ENCODE results near the gene TREH.
A peak's percentile ranks its signal among the peaks of the same experiment; 100 is the strongest.

TREH gene

DNA sequence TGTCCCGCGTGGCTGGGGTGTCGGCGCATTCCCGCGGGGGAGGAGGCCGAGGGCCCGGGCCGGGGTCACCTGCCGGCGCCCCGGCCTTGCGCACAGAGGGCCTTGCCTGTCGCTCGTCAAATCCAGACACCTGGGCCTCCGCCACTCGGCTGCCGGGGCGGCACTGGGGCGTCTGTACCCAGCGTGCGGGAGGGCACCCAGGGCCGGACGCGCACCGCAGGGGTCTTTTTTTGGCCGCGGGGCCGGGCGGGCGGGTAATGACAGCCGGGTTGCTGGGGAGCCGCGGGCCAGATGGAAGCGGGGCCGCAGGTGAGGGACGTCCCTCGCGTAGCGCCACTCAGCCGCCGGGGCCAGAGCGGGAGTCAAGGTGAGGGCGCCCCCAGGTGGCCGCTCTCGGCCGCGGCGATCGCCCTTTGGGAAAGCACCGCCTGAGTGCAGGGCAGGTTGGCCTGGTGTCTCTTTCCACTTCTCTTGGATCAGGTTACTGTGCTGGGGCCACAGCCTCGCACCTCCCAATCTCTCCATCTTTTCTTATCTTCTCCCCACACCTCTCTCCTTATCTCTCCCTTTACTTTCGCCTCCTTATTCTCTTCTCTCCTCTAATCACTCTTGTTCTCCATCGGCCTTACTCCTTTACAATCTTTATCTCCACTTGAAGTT lies 68.5 kb downstream of the TREH start:
- DNase-seq (ENCODE audit: insufficient read length) (peak; percentile 59), FAIRE-seq (peak; percentile 84)
- TF ChIP-seq POLR2A (IDR thresholded peaks at IDR 0.05; ENCODE audit: low read depth, low read length), result no peak
- TF ChIP-seq POLR2AphosphoS5 (IDR thresholded peaks at IDR 0.05; ENCODE audit: low read depth, low read length), result no peak

DNA sequence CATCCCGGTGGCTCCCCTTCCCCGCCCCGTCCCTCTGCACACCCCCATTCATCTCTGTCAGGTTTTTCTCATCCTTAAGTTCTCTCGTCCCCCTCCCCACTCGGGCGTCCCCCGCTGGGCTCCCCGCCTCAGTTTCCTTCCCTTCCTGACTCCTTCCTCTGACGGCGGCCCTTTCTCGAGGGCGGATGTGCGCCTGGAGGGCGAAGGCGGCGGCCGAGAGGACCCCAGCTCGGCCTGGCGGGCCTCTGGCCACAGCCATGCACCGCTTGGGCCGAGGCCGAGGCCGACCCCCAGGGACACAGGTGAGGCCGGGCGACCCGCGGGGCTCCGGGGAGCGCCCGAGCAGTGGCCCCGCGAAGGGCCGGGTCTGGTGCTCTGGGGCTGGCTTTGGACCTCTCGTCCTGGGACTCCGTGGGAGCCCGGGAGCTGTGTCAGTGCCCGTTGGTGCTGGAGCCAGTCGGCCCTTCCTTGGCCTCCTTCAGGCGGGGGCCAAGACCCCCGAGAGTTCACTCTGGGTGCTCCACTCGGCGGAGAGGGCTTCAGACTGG lies 69.2 kb downstream of the TREH start:
- FAIRE-seq, result no peak
- no peak for DNase-seq (ENCODE audit: insufficient read length)
- no peak for TF ChIP-seq POLR2AphosphoS5 (IDR thresholded peaks at IDR 0.05; ENCODE audit: low read depth, low read length)
- no peak for TF ChIP-seq TAF1 (IDR thresholded peaks at IDR 0.05; ENCODE audit: borderline replicate concordance, low read depth, low read length)
- TF ChIP-seq POLR2A (IDR thresholded peaks at IDR 0.05; ENCODE audit: low read depth, low read length), result no peak

- FAIRE-seq (no peak), DNase-seq (ENCODE audit: insufficient read length) (no peak)
- TF ChIP-seq POLR2A (IDR thresholded peaks at IDR 0.05; ENCODE audit: low read depth, low read length) (no peak), POLR2AphosphoS5 (IDR thresholded peaks at IDR 0.05; ENCODE audit: low read depth, low read length) (no peak), TAF1 (IDR thresholded peaks at IDR 0.05; ENCODE audit: borderline replicate concordance, low read depth, low read length) (no peak)
Measured at GRCh38 chr11:118609380-118610224, 69.8 kb downstream of the TREH start.

- no peak for TF ChIP-seq POLR2A (IDR thresholded peaks at IDR 0.05; ENCODE audit: low read depth, low read length)
- no peak for TF ChIP-seq POLR2AphosphoS5 (IDR thresholded peaks at IDR 0.05; ENCODE audit: low read depth, low read length)
- TF ChIP-seq TAF1 (IDR thresholded peaks at IDR 0.05; ENCODE audit: borderline replicate concordance, low read depth, low read length), result no peak
- no peak for DNase-seq (ENCODE audit: insufficient read length)
- FAIRE-seq, result peak; percentile 87
Measured at GRCh38 chr11:118608360-118609227, 70.9 kb downstream of the TREH start.

- TF ChIP-seq POLR2AphosphoS5 (IDR thresholded peaks at IDR 0.05; ENCODE audit: low read depth, low read length) (no peak), POLR2A (IDR thresholded peaks at IDR 0.05; ENCODE audit: low read depth, low read length) (no peak), TAF1 (IDR thresholded peaks at IDR 0.05; ENCODE audit: borderline replicate concordance, low read depth, low read length) (no peak)
- DNase-seq (ENCODE audit: insufficient read length), result no peak
- FAIRE-seq, result peak; percentile 76
Measured at GRCh38 chr11:118607401-118608359, 71.8 kb downstream of the TREH start, which contains the start of gene PHLDB1. TSS of gene PHLDB1 (plus strand) at chr11:118607615. CDS start at chr11:118613837, 6,222 bp downstream.
